ENCODE measurements around the gene C9orf57.
A peak's percentile ranks its signal among the peaks of the same experiment; 100 is the strongest.
"Not testable (repeated sequence)": the region's sequence is repeated elsewhere in the genome, so short reads cannot be mapped to it uniquely, and the experiment has no call there.

The C9orf57 gene

GRCh38 chr9:72060513-72060912, at the start of gene C9orf57:
C9orf57 (minus strand) TSS chr9:72060613; CDS start chr9:72059331, 1,282 bp downstream.
- DNase-seq = no peak

GRCh38 chr9:72102520-72102919, 42.1 kb upstream of the C9orf57 start:
- no peak for DNase-seq

DNA sequence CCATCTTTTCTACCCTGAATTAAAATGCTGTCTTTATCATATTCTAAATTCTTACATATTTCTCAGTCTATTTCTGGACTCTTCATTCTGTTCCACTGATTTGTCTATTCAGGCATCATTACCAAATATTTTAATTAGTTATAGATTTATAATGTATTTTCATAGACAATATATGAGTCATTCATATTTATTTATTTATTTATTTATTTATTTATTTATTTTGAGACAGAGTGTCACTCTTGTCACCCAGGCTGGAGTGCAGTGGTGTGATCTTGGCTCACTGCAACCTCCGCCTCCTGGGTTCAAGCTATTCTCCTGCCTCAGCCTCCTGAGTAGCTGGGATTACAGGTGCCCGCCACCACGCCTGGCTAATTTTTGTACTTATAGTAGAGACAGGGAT, 35.1 kb upstream of the C9orf57 start:
- DNase-seq = not testable (repeated sequence)

DNA sequence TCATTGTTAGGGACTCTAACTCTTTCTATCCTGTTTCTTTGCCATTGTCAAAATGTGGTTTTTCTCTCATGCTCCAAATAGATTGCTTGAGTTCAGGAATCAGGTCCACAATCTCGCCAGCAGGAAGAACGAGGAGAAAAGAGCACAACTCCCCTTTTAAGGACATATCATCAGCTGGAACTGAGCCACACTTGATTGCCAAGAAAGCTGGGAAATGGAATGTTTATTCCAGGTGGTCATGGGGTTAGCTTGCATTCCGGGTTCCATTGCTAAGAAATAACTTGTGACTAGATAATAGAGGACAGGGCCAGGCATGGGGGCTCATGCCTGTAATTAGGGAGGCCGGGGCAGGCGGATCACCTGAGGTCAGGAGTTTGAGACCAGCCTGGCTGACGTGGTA, 32.4 kb upstream of the C9orf57 start:
- no peak for DNase-seq

DNA sequence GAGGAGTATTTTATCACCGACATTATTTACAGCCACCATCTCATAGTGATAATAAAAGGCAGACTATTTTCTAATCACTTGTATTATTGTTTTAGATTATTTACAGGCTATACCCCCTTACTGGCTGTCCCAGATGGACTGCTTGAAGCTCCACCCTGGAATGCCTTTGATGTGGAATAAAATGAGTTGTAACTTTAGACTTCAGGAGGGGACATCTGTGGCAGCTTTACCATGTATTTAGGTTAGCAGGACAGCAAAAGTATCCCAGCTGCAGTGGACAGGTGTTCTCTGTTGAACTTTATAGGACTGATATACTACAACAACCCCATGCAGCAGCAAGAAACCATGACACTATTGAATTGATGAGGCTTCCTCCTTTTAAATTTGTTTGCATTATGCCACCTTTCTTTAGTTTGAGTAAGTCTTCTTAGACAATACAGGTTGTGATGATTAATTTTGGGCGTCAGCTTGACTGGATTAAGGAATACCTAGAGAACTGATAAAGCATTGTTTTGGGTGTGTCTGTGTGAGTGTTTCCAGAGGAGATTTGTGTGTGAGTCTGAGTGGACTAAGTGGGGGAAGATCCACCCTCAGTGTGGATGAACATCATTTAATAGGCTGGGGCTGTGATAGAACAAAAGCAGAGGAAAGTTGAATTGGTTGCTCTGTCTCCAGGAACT, 29.2 kb upstream of the C9orf57 start:
- no peak for DNase-seq

- no peak for DNase-seq
Observed at GRCh38 chr9:72082536-72082935, 22.1 kb upstream of the C9orf57 start.

DNA sequence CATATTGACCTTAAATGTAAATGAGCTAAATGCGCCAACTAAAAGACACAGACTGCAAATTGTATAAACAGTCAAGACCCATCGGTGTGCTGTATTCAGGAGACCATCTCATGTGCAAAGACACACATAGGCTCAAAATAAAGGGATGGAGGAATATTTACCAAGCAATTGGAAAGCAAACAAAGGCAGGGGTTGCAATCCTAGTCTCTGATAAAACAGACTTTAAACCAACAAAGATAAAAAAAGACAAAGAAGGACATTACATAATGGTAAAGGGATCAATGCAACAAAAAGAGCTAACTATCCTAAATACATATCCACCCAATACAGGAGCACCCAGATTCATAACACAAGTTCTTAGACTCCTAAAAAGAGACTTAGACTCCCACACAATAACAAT, 14.3 kb upstream of the C9orf57 start:
- DNase-seq = not testable (repeated sequence)

GRCh38 chr9:72065076-72065475, 4.7 kb upstream of the C9orf57 start:
- no peak for DNase-seq

DNA sequence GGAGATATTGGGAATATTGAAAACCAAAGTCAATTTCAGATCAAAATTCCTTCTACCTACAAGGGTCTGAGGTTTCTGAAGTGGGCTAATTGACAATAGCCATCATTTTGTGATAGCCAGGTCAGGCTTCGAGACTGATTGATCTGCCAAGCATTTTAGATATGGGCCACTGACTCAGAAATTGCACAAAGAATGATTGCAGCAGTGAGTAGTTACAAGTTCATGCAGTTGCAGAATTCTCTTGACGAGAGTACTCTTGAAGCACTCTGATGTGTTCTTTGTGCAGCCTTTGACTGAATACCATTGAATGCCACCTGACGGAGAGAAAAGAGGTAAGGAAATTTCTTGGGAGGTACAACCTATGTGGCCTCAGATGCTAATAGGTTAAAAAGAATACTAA, 8.3 kb downstream of the C9orf57 start:
- DNase-seq = no peak

- no peak for DNase-seq
Observed at GRCh38 chr9:72048850-72049249, 11.6 kb downstream of the C9orf57 start.

GRCh38 chr9:72046630-72047456, 13.6 kb downstream of the C9orf57 start:
- DNase-seq = no peak

- DNase-seq = no peak
Observed at GRCh38 chr9:72044095-72044494, 16.3 kb downstream of the C9orf57 start.

- DNase-seq = no peak
Observed at GRCh38 chr9:72043576-72043975, 16.8 kb downstream of the C9orf57 start.

DNA sequence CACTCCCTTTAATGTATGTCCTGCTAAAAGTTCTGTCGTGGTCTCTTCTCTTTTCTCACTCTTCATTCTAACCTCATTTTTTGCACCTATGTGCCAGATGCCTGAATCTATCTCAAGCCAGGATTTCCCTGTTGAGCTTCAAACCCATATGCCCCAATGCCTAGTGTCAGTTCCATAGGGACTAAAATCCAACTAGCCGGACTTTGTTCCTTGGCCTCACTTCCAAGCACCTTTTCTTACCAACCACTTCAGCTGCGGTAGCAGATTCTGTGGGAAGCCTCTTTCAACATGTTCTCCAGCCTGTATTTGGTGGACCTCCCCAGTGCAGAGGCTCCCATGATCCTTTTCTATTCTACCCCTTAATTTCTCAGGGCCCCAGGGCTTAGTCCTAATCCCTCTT, 17.5 kb downstream of the C9orf57 start:
- no peak for DNase-seq

GRCh38 chr9:72041775-72042194, 18.6 kb downstream of the C9orf57 start:
- peak; percentile 2 for DNase-seq

- no peak for DNase-seq
Observed at GRCh38 chr9:72041369-72041768, 19.0 kb downstream of the C9orf57 start.

GRCh38 chr9:72039532-72039931, 20.9 kb downstream of the C9orf57 start:
- no peak for DNase-seq

GRCh38 chr9:72038890-72039410, 21.5 kb downstream of the C9orf57 start:
- no peak for DNase-seq

GRCh38 chr9:72038408-72038807, 22.0 kb downstream of the C9orf57 start:
- DNase-seq = no peak

- DNase-seq = no peak
Observed at GRCh38 chr9:72037571-72037970, 22.8 kb downstream of the C9orf57 start.

GRCh38 chr9:72030767-72031166, 29.6 kb downstream of the C9orf57 start:
- DNase-seq = no peak

DNA sequence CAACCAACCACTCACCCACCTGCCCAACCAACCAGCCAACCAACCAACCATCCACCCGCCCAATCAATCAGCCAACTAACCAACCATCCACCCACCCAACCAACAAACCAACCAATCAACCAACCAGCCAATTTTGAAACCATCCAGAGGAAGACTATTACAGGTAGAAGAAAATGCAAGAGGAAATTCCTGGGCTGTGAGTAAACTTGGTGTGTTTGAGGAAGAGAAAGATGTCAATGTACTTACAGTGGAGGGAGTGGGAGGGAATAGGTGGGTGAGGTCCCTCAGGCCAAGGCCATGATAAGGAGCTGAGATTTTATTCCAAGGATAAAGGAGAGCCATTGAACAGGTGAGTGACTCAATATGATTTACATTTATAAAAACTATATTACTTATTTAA, 30.4 kb downstream of the C9orf57 start:
- DNase-seq = no peak

- DNase-seq = no peak
Observed at GRCh38 chr9:72025906-72026305, 34.5 kb downstream of the C9orf57 start.

GRCh38 chr9:72023596-72023995, 36.8 kb downstream of the C9orf57 start:
- DNase-seq = no peak
